Esophagus (tissue), 2 donors: Measurements from ENCODE around the gene EVPL. TPM values are rescaled to one million over a fixed set of nuclear protein-coding genes. Genes with fewer than 3 reads are reported as not detected.

Experiments
- H3K27ac ChIP-seq, 2 donors: one replicate each; pipeline ENCODE4 v1.5.1; 2013; ENCODE audit warnings: low read depth in 2 of 2, mild to moderate bottlenecking in 2 of 2, inconsistent platforms in 1 of 2, low read length in 1 of 2, moderate library complexity in 1 of 2
- H3K27me3 ChIP-seq, 2 donors: one replicate each; pipeline ENCODE4 v1.6.1; 2013; ENCODE audit warnings: low read length in 2 of 2, control low read depth in 1 of 2, mild to moderate bottlenecking in 1 of 2; ENCODE audit not compliant: insufficient read depth in 2 of 2, control insufficient read depth in 1 of 2
- H3K36me3 ChIP-seq, 2 donors: one replicate each; pipeline ENCODE4 v1.6.1; 2013; ENCODE audit warnings: low read length in 1 of 2; ENCODE audit not compliant: control insufficient read depth in 2 of 2, insufficient read depth in 2 of 2
- H3K4me1 ChIP-seq, 2 donors: one replicate each; pipeline ENCODE4 v1.6.1; 2013; ENCODE audit warnings: low read length in 1 of 2; ENCODE audit not compliant: control insufficient read depth in 2 of 2, insufficient read depth in 2 of 2
- H3K4me3 ChIP-seq, 2 donors: one replicate each; pipeline ENCODE4 v1.5.1; 2013; ENCODE audit warnings: low read length in 2 of 2, mild to moderate bottlenecking in 2 of 2, low read depth in 1 of 2, moderate library complexity in 1 of 2
- H3K9me3 ChIP-seq, 2 donors: one replicate each; pipeline ENCODE4 v1.6.1; 2013; ENCODE audit warnings: mild to moderate bottlenecking in 2 of 2, low read depth in 1 of 2, low read length in 1 of 2, moderate library complexity in 1 of 2; ENCODE audit not compliant: control insufficient read depth in 2 of 2, insufficient read depth in 1 of 2
- WGBS, 2 donors: extraction: QIAGEN DNeasy Blood & Tissue Kit; methylation state at CpG; one replicate each; pipeline ENCODE4 v1.1.7; 2013; 5-methylcytosine and 5-hydroxymethylcytosine counted together
- polyA plus RNA-seq, 2 donors: library from polyadenylated mRNA; stranded (reverse); fragments of 200-250 nt; gene quantifications; one replicate each; pipeline ENCODE4 v1.2.3, GENCODE V29; 2013
- donor health status: healthy with polysubstance abuse.
- donor health status: Bipolar disorder and iron deficiency.

The EVPL gene
- polyA plus RNA-seq, 2 donors = 229 to 425 TPM

DNA sequence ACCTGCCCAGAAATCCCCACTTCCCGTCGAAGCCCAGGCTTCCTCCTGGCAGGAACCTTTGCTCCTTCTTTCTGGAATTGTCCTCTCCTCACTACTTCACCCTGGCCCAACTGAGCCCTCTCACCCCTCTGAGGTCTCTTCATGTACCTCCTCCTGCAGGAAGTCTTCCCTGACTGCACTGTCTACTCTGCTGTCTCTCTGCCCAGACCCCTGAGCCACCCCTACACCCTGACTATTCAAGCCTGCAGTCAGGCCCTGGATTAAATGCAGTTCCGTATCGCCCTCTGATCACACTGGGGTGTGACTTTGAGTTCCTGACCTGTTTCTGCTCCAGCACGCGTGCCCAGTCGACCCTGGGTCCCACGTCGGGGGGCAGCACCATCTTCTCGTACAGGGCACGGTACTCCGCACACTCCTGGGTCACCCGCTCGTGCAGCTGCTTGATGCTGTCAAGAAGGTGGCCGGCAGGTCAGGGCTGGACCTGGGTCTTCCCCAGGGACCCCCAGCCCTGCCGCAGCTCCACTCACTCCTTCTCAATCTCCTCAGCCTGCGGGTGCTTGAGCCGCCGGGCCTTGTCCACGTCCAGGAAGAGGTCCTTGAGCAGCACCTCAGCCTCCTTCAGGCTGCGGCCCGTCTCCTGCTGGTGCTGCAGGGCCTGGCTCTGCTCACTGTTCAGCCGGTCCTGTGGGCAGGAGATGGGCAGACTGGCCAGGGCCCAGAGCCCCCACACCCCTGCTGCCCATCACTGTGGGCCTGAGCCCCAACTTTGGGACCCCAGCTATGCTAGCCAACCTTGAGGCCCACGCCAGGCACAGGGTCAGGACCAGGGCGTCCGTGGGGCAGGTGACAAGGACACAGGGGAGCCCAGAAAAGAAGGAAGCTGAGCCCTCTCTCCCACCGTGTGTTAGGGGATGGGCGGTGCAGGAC, 3.9 kb downstream of the EVPL start:
- Histone ChIP-seq H3K27me3 (no peaks in the 10 kb centered on the region), H3K36me3 (peaks cover 0 to 32% of the 10 kb centered on the region in 2 donors), H3K9me3 (no peaks in the 10 kb centered on the region), H3K4me1 (peaks cover under 1 to 2% of the 10 kb centered on the region in 2 donors), H3K4me3 (peak overlapping the region in 1 of 2 donors; percentile 9), H3K27ac (peak overlapping the region in 1 of 2 donors; percentile 72)
- 90 to 91% methylated on average over 28 of the region's 28 CpGs for WGBS, 2 donors

DNA sequence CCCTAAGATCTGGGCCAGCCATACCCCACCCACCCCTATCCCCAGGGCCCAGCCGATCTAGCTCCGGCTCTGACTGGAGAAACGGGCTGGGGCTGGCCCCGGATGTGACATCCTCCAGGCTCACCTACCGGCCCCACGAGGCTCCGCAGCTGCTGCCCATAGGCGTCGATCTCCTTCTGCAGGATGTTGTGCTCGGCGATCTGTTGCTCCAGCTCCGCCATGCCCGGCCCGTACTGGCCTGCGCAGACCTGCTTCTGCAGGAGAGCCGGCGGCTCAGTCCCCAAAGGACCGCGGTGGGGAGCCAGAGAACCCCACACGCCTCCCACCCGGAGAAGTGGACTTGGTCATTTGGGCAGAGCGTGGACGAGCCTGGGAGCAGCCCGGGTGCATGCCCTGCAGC, 4.8 kb downstream of the EVPL start:
- H3K36me3 ChIP-seq = peaks cover 0 to 42% of the 10 kb centered on the region in 2 donors
- no peak overlapping the region for H3K27ac ChIP-seq
- H3K27me3 ChIP-seq = no peaks in the 10 kb centered on the region
- 84 to 88% methylated on average over 22 to 24 of the region's 24 CpGs for WGBS, 2 donors
- peaks cover 0 to 2% of the 10 kb centered on the region in 2 donors for H3K4me1 ChIP-seq
- H3K9me3 ChIP-seq = no peaks in the 10 kb centered on the region
- H3K4me3 ChIP-seq = no peak overlapping the region

DNA sequence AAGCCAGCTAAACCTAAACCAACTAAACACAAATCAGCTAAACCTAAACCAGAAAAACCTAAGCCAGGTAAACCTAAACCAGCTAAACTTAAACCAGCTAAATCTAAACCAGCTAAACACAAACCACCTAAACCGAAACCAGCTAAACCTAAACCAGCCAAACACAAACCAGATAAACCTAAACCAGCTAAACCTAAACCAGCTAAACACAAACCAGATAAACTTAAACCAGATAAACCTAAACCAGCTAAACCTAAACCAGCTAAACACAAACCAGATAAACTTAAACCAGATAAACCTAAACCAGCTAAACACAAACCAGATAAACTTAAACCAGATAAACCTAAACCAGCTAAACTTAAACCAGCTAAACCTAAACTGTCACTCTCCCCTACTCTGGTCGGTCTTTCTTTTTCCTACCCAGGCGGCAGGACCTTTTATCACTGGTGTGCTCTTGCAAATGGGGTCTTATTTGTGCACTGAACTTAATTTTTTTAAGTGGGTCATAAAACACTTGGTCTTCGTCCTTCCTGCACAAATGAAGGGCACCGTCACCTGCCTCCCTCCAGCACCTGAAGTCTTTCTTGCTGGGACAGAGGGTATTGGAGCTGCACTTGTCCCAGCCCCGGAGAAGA, 7.2 kb downstream of the EVPL start:
- Histone ChIP-seq H3K4me3 (no peak overlapping the region), H3K4me1 (peaks cover 1 to 4% of the 10 kb centered on the region in 2 donors), H3K36me3 (peaks cover 0 to 58% of the 10 kb centered on the region in 2 donors), H3K9me3 (no peaks in the 10 kb centered on the region), H3K27me3 (no peaks in the 10 kb centered on the region), H3K27ac (no peak overlapping the region)
- 87 to 89% methylated on average over 6 of the region's 6 CpGs for WGBS, 2 donors

DNA sequence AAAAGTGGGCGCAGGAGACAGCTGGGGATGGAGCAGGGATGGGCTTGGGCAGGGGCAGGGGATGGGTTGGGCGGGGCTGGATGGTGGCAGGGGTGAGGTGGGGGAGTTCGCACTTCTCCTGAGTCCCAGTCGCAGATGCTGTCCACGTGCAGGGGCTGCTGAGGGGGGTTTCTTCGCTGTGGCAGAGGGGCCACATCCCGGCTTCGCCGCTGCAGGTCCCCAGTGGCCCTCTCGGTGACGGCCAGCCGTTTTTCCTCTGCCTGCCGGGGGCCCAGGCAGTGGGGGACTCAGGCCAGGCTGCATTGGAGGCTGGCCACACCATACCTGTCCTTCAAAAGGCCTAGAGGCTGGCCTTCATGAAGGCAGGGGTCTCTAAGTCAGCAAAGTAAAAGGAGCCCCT, 8.3 kb downstream of the EVPL start:
- H3K4me3 ChIP-seq = no peak overlapping the region
- H3K27ac ChIP-seq = no peak overlapping the region
- H3K9me3 ChIP-seq = no peaks in the 10 kb centered on the region
- 85 to 90% methylated on average over 13 of the region's 13 CpGs for WGBS, 2 donors
- no peaks in the 10 kb centered on the region for H3K27me3 ChIP-seq
- peaks cover 4 to 9% of the 10 kb centered on the region in 2 donors for H3K4me1 ChIP-seq
- peaks cover 4 to 65% of the 10 kb centered on the region in 2 donors for H3K36me3 ChIP-seq

DNA sequence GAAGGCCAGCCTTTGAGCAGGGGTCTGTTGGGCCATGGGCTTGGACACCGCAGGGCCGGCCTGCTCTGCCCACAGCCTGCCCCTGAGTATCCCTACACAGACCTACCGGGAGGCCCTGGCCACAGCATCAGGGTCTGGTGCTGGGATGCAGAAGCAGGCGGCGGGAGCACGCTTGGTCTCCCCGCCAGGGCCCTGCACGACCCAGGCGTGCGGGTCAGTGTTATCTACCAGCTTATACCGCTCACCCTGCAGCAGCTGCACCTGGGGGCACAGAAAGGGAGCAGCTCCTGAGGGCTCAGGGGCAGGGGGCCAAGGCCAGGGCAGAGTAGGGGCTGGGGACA, 8.8 kb downstream of the EVPL start:
- no peak overlapping the region for H3K27ac ChIP-seq
- 86 to 93% methylated on average over 11 of the region's 11 CpGs for WGBS, 2 donors
- no peaks in the 10 kb centered on the region for H3K9me3 ChIP-seq
- peaks cover 4 to 7% of the 10 kb centered on the region in 2 donors for H3K4me1 ChIP-seq
- no peaks in the 10 kb centered on the region for H3K27me3 ChIP-seq
- H3K36me3 ChIP-seq = peaks cover 5 to 65% of the 10 kb centered on the region in 2 donors
- no peak overlapping the region for H3K4me3 ChIP-seq

DNA sequence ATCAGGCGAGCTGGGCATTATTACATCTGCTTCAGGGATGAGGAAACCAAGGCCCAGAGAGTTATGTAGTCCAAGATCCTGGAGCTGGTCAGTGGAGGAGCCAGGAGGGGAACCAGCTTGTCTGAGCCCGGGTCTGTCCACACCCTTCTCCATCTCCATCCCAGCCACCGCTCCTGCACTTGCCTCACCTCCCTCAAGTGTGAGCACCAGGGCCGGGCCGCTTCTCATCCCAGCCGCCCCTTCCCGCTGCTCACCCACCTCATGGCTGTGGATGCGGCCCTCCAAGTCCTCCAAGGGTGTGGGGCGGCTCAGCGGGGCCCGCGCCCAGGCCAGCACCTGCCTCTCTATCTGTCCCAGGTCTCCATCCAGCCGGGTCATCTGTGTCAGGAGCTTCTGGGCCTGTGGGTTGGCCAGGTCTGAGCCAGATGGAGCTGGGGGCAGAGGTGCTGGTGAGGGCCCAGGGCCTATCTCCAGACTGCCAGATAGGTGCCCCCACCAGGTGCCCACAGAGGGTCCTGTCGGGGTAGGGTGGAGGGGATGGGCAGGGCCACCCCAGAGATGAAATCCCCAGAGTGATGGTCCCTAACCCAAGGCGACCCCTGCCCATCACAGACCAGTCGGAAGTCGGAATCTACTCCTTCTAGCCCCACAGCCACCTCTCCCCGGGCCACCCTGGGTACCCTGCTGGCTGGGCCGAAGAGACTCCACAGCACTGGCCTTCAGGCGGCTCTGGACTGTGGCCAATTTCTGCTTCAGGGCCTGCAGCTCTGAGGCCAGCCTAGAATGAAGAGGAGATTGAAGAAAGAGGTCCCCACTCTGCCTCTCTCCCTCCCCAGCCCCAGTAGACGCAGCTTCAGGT, 9.4 kb downstream of the EVPL start:
- H3K4me3 ChIP-seq = no peak overlapping the region
- no peaks in the 10 kb centered on the region for H3K27me3 ChIP-seq
- no peaks in the 10 kb centered on the region for H3K9me3 ChIP-seq
- peaks cover 5 to 61% of the 10 kb centered on the region in 2 donors for H3K36me3 ChIP-seq
- H3K27ac ChIP-seq = no peak overlapping the region
- 87% methylated on average over 20 to 21 of the region's 21 CpGs for WGBS, 2 donors
- peaks cover 4 to 7% of the 10 kb centered on the region in 2 donors for H3K4me1 ChIP-seq

DNA sequence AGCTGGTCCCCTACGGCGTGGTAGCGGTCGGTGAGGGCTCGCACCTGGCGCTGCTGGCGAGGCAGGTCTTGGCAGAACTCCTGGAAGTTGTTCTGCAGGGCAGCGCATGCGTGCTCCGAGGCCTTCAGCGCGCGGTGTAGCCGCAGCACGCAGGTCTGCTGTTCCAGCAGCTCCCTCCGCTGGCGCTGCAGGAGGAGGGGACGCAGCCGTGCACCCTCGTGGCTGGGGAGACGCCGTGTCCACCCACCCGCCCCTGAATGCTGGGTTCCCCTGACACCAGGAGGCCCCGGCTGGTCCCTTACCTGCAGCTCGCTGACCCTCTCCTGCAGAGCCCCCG, 12.2 kb downstream of the EVPL start:
- no peaks in the 10 kb centered on the region for H3K9me3 ChIP-seq
- H3K36me3 ChIP-seq = peaks cover 9 to 72% of the 10 kb centered on the region in 2 donors
- peak overlapping the region in 1 of 2 donors; percentile 13 for H3K27ac ChIP-seq
- no peak overlapping the region for H3K4me3 ChIP-seq
- peaks cover 4 to 7% of the 10 kb centered on the region in 2 donors for H3K4me1 ChIP-seq
- WGBS, 2 donors = 63 to 64% methylated on average over 24 to 26 of the region's 26 CpGs
- H3K27me3 ChIP-seq = no peaks in the 10 kb centered on the region

DNA sequence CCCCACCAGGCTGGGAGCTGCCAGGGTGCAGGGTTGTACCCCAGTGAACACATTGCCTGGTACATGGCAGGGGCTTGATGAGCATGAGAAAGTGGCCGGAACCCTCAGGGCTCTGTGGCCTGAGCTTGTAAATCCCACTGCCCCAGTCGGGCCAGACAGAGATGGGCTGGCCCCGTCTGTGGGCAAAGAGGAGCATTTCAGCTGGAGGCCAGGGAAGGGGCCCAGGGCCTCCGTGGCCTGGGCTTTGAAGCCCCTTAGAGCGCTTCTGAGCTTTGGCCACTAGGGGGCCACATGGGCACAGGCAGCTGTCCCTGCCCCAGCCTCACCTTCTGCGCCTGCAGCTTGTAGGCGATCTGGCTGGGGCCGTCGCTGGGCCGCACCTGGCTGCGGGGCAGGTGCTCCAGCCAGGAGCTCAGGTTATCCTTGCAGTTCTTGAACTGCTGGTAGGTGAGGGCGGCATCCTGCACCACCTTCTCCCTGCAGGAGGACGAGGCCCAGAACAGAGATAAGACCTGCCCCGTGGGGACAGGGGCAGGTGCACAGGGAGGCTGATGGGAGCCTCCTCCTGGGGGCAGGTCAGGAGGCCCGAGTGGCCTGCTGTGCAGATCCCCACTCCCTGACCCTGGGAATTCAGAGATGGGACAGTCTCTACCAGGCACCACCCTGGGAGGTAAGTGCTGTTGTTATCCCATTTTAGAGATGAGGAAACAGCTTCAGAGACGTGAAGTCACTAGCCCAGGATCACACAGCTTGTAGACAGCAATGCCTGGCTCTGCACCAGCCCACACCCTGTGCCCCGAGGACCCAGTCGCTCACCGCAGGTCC, 12.8 kb downstream of the EVPL start:
- peaks cover 9 to 75% of the 10 kb centered on the region in 2 donors for H3K36me3 ChIP-seq
- H3K4me3 ChIP-seq = no peak overlapping the region
- no peaks in the 10 kb centered on the region for H3K9me3 ChIP-seq
- 24% methylated on average over 19 of the region's 19 CpGs for WGBS, 2 donors
- H3K27me3 ChIP-seq = no peaks in the 10 kb centered on the region
- H3K27ac ChIP-seq = peak overlapping the region; percentile 17 to 27
- peaks cover 4 to 7% of the 10 kb centered on the region in 2 donors for H3K4me1 ChIP-seq
